ENCODE data around the gene SLC37A1.

The SLC37A1 gene

DNA sequence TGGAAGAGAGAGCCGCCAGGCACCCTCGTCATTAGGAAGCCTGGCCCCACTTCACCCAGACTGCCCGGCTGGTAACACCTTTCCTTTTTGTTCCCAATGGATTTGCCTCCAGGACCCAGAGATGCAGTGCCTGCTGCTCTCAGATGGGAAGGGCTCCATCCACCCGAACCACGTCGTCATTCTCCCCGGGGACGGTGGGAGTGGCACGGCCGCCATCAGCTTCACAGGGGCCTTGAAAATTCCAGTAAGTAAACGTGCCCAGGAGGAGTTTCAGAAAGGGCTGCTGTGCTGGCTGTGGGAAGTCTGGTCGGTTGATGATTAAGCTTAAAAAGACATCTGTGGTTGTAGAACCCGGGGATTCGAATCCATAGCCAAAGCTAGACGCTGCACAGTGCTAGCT, 45.2 kb downstream of the SLC37A1 start:
- no peak for DNase-seq (ENCODE audit: extremely low read depth in 1 of 2, low read depth in 1 of 2)

DNA sequence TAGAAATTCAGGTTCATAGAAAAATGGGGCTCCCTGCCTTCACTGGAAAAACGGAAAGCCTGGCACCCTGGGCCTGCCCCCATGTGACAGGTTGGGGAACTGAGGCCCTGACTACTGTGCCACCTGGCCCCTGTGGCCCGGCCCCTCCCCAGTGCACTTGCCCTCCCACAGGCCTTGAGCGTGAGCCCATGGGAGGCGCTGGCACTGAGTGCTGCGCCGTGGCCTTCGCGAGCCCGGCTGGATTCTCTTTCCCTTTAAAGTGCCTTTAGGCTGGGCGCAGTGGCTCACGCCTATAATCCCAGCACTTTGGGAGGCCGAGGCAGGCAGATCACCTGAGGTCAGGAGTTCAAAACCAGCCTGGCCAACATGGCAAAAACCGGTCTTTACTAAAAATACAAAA, 45.7 kb downstream of the SLC37A1 start:
- DNase-seq (ENCODE audit: extremely low read depth in 1 of 2, low read depth in 1 of 2): no peak

GRCh38 chr21:42560517-42561179, 47.0 kb downstream of the SLC37A1 start:
- no peak for DNase-seq (ENCODE audit: extremely low read depth in 1 of 2, low read depth in 1 of 2)

DNA sequence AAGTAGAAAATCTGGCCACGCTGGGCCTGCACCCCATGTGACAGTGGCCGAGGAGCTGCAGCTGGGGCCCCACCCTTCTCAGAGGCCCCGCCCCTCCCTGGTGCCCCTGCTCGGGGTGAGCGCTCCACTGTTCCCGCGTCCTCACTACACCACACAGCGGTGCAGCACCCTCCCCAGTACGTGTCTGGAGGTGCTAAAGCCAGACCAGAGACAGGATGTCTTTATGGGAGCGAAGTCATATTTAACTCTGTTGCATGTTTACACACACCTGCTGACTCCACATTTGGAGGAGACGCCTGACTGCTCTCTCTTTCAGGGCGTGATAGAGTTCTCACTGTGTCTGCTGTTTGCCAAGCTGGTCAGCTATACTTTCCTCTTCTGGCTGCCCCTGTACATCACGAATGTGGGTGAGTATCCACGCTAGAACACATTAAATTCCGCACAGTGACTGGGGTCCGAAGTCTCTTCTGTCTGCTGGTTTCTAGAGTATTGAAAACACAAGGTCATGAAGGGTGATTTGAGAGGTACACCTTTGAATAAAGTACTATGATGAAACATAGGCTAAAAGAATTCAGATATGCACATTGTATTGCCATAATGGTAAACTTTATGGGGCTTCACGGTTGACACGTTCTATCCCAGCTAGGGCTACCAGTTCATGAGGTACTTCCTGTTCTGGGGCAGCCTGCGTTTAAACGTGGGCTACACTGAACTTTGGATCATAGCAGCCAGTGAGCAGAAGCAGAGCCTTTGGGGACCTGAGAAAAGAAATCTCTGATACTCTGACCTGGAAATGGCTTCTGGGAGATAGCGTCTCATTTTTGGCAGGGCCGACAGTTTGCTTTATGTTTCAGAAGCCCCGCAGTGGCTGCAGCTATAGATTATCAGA, 48.4 kb downstream of the SLC37A1 start:
- DNase-seq (ENCODE audit: extremely low read depth in 1 of 2, low read depth in 1 of 2): no peak

- DNase-seq (ENCODE audit: extremely low read depth in 1 of 2, low read depth in 1 of 2): no peak
Measured at GRCh38 chr21:42562816-42563215, 49.2 kb downstream of the SLC37A1 start.

GRCh38 chr21:42563261-42563660, 49.6 kb downstream of the SLC37A1 start:
- no peak for DNase-seq (ENCODE audit: extremely low read depth in 1 of 2, low read depth in 1 of 2)

- DNase-seq (ENCODE audit: extremely low read depth in 1 of 2, low read depth in 1 of 2): no peak
Measured at GRCh38 chr21:42563686-42564085, 50.0 kb downstream of the SLC37A1 start.

DNA sequence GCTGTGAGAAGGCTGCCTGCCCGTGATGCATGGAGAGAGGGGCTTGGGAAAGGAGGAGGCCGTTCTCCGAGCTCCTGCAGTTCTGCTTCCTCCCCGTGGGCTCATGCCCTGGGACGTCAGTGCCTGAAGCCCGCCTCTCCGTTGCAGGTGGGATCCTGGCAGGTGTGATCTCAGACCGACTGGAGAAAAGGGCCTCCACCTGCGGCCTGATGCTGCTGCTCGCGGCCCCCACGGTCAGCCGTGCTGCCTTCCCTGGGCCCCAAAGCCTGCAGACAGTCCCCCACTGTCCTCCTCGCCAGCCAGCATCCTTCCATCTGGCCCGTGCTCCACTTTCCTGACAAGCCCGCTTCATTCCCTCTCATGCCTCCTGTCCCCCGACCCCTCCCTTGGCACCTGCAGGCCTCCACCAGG, 50.9 kb downstream of the SLC37A1 start:
- no peak for DNase-seq (ENCODE audit: extremely low read depth in 1 of 2, low read depth in 1 of 2)

- no peak for DNase-seq (ENCODE audit: extremely low read depth in 1 of 2, low read depth in 1 of 2)
Measured at GRCh38 chr21:42565206-42565810, 51.7 kb downstream of the SLC37A1 start.

DNA sequence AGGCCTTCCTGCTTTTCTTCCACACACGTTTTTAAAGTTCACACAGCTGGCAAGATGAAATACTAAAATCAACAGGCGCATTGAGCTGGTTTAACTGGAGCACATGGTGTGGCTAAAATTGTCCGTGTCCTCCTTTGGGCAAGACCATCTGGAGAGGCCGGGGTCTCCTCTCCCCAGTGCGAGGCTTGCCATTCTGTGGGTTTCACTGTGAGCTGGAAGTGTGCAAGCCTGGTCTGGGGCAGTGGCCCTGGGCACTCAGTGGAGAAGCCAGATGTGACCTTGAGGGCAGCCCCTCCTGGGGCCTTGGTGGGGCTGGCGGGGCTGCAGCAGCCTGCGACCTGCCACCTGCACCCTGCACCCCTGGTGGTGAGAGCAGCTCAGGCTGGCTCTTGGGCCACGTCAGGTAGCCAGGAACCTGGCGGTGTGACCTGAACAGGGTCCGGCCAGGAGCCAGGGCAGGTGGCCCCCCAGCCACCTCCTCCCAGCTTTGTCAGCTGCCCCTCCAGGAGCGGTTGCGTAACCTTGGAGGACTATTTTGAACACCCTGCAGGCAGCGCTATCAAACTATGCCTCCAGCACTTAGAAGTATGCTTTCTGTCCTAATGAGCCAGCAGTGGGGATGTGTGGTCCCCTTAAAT, 52.4 kb downstream of the SLC37A1 start:
- DNase-seq (ENCODE audit: extremely low read depth in 1 of 2, low read depth in 1 of 2): no peak

DNA sequence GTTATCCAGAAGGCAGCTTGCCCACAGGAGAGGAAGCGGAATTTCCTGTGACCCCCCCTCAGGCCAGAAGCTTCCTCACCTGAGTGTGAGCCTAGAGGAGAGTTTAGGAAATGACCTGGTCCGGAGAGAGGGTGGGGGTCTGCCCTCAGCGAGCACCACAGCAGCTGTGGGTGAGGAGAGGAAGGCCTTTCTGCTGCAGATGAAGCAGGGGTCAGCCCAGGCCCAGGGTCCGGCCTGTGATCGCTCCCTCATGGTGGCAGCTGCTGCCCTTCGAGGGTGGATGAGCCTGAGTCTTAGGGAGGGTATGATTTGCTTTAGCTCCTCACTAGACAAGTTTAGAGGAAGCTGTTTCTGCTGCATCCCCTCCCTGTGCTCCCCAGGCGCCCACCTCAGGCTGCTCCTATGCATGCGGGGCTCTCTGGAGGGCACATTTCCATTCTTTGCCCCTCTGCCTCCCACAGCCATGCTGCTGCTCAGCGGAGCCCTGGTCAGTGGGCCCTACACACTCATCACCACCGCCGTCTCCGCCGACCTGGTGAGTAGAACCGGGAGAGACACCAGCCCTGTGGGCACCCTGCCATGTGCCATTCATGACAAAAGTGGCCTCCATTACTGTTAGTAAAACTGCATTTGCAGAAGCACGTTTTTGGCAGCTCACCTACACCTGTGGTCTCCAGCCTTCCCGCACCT, 53.0 kb downstream of the SLC37A1 start:
- no peak for DNase-seq (ENCODE audit: extremely low read depth in 1 of 2, low read depth in 1 of 2)

GRCh38 chr21:42567214-42567555, 53.5 kb downstream of the SLC37A1 start:
- DNase-seq (ENCODE audit: extremely low read depth in 1 of 2, low read depth in 1 of 2): no peak

DNA sequence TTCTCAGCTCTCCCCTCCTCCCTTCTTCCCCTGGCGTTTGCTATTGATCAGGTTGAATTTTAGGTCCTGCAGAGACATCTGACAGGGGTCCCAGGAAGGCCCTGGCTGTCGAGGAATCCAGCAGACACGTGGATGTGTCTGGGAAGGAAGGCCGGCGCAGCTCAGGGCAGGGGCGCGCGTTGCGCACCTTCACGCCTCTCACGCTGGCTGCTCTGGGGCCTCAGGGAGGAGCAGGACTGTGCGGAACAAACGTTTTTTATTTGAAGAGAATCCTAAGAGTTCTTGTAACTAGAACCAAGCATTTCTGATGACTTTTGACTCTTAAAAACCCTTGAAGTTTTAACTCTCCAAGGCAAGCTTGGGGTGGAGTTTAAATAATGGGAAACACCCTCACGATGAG, 54.2 kb downstream of the SLC37A1 start:
- no peak for DNase-seq (ENCODE audit: extremely low read depth in 1 of 2, low read depth in 1 of 2)

- DNase-seq (ENCODE audit: extremely low read depth in 1 of 2, low read depth in 1 of 2): no peak
Measured at GRCh38 chr21:42568376-42568775, 54.7 kb downstream of the SLC37A1 start.

DNA sequence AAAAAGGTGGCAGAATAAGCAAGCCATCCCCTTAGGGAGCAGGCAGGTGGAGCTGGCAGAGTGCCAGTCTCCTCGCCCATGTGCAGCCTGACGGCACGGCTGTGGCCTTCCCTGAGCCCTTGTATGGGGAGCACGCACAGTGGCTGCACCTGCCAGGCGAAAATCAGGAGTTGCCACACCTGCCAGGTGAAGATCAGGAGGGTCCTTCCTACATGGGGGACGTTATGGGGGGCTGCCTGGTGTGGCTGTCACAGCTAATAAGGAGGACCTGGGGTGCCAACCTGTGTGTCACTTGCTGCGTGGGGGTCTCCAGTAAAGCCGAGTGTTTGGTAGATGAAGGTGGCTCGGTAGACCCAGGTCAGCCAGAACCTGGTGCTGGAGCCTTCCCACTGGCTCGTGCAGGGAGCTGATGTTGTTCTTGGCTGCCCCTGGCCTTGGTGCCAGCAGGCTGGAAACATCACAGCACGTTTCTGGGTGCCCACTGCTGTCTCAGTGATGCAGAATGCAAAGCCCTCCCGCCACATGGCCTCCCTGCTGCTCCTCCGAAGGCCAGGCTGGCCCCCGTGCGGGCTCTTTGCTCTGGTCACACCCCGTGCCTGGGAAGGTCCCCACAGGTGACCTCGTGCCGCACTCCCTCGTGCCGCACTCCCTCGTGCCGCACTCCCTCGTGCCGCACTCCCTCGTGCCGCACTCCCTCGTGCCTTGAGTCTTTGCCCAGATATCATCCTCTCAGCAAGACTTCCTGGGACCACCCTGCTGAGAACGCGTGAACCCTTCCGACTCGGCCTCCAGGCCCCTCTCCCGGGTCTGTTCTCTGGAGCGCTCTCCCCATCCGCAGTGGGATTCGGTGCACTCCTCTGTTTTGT, 55.4 kb downstream of the SLC37A1 start:
- DNase-seq (ENCODE audit: extremely low read depth in 1 of 2, low read depth in 1 of 2): no peak

DNA sequence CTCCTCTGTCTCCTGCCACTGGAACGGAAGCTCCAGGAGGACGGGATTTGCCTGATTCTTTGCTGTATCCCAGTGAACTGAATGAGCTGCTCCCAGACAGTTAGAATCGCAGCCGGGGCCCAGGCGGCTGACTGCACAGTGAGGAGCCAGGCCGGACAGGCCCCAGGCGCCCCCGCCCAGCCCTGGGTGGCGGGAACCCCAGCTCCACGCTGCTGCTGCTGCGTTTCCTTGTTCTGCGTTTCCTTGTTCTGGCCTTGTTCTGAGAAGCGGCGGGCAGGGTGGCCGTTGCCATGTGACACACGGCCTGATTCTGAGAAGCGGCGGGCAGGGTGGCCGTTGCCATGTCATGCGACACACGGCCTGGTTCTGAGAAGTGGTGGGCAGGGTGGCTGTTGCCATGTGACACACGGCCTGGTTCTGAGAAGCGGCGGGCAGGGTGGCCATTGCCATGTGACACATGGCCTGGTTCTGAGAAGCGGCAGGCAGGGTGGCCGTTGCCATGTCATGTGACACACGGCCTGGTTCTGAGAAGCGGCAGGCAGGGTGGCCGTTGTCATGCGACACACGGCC, 56.2 kb downstream of the SLC37A1 start:
- no peak for DNase-seq (ENCODE audit: extremely low read depth in 1 of 2, low read depth in 1 of 2)

- no peak for DNase-seq (ENCODE audit: extremely low read depth in 1 of 2, low read depth in 1 of 2)
Measured at GRCh38 chr21:42570362-42570761, 56.7 kb downstream of the SLC37A1 start.

DNA sequence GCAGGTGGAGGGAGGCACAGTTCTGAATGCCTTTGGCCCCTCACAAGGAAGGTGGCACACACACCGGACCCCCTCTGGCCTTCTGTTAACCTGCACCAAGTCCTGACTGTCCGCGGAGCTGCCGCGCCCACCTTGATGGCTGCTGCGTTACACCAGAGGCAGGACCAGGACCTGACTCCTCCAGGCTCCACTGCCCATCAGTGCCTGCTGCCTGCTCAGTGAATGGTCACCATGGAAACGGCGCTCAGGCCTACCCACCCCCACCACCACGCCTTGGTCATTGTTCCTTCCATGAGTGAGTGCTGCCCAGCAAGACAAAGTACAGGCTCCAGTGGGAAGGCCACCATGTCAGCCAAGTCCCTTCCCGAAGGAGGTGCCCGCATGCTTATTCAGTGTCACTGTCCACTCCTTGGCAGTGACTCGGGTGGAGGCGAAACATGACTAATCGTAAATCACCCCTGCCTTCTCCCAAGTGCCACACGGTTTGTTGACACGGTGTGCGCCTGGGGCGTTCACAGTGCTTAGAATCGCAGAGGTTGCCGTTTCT, 57.3 kb downstream of the SLC37A1 start:
- DNase-seq (ENCODE audit: extremely low read depth in 1 of 2, low read depth in 1 of 2): no peak

- DNase-seq (ENCODE audit: extremely low read depth in 1 of 2, low read depth in 1 of 2): no peak
Measured at GRCh38 chr21:42571391-42572150, 57.9 kb downstream of the SLC37A1 start.

All from activated CD8-positive, alpha-beta memory T cell treated with anti-CD3 and anti-CD28 coated beads for 1 hour (primary cell).